ENCODE data around the gene NPNT. TPM values are rescaled to one million over a fixed set of nuclear protein-coding genes. Genes with fewer than 3 reads are reported as not detected.
A peak's percentile ranks its signal among the peaks of the same experiment; 100 is the strongest.

Gene NPNT
- polyA plus RNA-seq, 1 experiment: not detected

- Histone ChIP-seq H3K27me3 (ENCODE audit: control insufficient read depth, insufficient read depth, low read length) (no peaks in the 10 kb centered on the region), H3K4me3 (ENCODE audit: low read depth, low read length) (no peak overlapping the region), H3K36me3 (ENCODE audit: control insufficient read depth, insufficient read depth, low read length) (no peaks in the 10 kb centered on the region)
- TF ChIP-seq, protein P1, sequence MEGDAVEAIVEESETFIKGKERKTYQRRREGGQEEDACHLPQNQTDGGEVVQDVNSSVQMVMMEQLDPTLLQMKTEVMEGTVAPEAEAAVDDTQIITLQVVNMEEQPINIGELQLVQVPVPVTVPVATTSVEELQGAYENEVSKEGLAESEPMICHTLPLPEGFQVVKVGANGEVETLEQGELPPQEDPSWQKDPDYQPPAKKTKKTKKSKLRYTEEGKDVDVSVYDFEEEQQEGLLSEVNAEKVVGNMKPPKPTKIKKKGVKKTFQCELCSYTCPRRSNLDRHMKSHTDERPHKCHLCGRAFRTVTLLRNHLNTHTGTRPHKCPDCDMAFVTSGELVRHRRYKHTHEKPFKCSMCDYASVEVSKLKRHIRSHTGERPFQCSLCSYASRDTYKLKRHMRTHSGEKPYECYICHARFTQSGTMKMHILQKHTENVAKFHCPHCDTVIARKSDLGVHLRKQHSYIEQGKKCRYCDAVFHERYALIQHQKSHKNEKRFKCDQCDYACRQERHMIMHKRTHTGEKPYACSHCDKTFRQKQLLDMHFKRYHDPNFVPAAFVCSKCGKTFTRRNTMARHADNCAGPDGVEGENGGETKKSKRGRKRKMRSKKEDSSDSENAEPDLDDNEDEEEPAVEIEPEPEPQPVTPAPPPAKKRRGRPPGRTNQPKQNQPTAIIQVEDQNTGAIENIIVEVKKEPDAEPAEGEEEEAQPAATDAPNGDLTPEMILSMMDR (IDR thresholded peaks at IDR 0.05; ENCODE audit: insufficient read depth, low read depth, low read length): no peak
- DNase-seq (ENCODE audit: low read depth): no peak
- ChIA-PET CTCF (interaction anchor here (1.2 kb wide), 1 partner anchor 31 kb away, joined by 3 read pairs; no protein-coding TSS in a partner anchor), POLR2A (no interaction called here)
Measured at GRCh38 chr4:105976915-105977314, 81.6 kb downstream of the NPNT start.

DNA sequence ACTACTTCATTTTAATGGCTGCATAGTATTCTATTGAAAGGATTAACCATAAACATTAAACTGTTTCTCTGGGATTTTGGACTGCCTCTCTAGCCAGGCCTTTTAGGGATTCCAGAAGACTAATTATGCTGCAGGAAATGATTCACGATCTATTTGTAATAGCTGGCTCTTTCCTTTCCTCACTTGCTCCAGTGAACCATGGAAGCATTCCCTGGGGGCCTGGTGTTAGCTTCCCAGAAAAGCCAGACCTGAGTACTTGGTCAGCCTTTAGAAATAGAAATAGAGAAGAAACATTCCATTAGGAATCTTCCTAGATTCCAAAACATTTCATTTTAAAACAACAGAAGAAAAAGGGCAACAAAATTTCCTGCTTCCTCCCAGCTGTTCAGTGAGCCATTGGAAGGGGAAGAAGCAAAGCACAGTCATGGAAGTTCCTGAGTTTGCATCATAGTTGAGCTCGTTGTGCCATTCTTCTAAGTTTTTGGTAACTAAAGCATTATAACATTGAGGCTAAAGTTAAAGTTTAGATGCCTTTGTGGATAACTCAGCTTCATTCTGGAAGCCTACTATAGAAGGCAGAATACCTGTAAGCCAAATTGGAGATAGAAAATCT is 83.5 kb downstream of the NPNT start:
- TF ChIP-seq, protein P1 (IDR thresholded peaks at IDR 0.05; ENCODE audit: insufficient read depth, low read depth, low read length): no peak
- ChIA-PET POLR2A (interaction anchor here (0.6 kb wide), 1 partner anchor 207 kb away, joined by 3 read pairs; no protein-coding TSS in a partner anchor), CTCF (interaction anchor here (1.1 to 1.6 kb wide), 2 partner anchors 12 to 264 kb away, joined by 3 to 6 read pairs; no protein-coding TSS in a partner anchor)
- peak; percentile 23 for DNase-seq (ENCODE audit: low read depth)
- Histone ChIP-seq H3K27me3 (ENCODE audit: control insufficient read depth, insufficient read depth, low read length) (no peaks in the 10 kb centered on the region), H3K4me3 (ENCODE audit: low read depth, low read length) (no peak overlapping the region), H3K36me3 (ENCODE audit: control insufficient read depth, insufficient read depth, low read length) (no peaks in the 10 kb centered on the region)

- CTCF ChIA-PET: interaction anchor here (1.1 to 1.6 kb wide), 2 partner anchors 11 to 265 kb away, joined by 3 to 6 read pairs; no protein-coding TSS in a partner anchor
- Histone ChIP-seq H3K27me3 (ENCODE audit: control insufficient read depth, insufficient read depth, low read length) (no peaks in the 10 kb centered on the region), H3K4me3 (ENCODE audit: low read depth, low read length) (no peak overlapping the region), H3K36me3 (ENCODE audit: control insufficient read depth, insufficient read depth, low read length) (no peaks in the 10 kb centered on the region)
- POLR2A ChIA-PET: no interaction called here
- TF ChIP-seq, protein P1 (IDR thresholded peaks at IDR 0.05; ENCODE audit: insufficient read depth, low read depth, low read length): no peak
- DNase-seq (ENCODE audit: low read depth): no peak
Measured at GRCh38 chr4:105979506-105979905, 84.2 kb downstream of the NPNT start.

- ChIA-PET CTCF (no interaction called here), POLR2A (no interaction called here)
- no peak for DNase-seq (ENCODE audit: low read depth)
- H3K4me3 ChIP-seq (ENCODE audit: low read depth, low read length): no peak overlapping the region
- TF ChIP-seq, protein P1 (IDR thresholded peaks at IDR 0.05; ENCODE audit: insufficient read depth, low read depth, low read length): no peak
- H3K36me3 ChIP-seq (ENCODE audit: control insufficient read depth, insufficient read depth, low read length): no peaks in the 10 kb centered on the region
- no peaks in the 10 kb centered on the region for H3K27me3 ChIP-seq (ENCODE audit: control insufficient read depth, insufficient read depth, low read length)
Measured at GRCh38 chr4:105988671-105989070, 93.4 kb downstream of the NPNT start.

- H3K36me3 ChIP-seq (ENCODE audit: control insufficient read depth, insufficient read depth, low read length): no peaks in the 10 kb centered on the region
- POLR2A ChIA-PET: no interaction called here
- no peak overlapping the region for H3K4me3 ChIP-seq (ENCODE audit: low read depth, low read length)
- TF ChIP-seq, protein P1 (IDR thresholded peaks at IDR 0.05; ENCODE audit: insufficient read depth, low read depth, low read length): no peak
- DNase-seq (ENCODE audit: low read depth): no peak
- H3K27me3 ChIP-seq (ENCODE audit: control insufficient read depth, insufficient read depth, low read length): no peaks in the 10 kb centered on the region
- CTCF ChIA-PET: no interaction called here
Measured at GRCh38 chr4:105989485-105990242, 94.4 kb downstream of the NPNT start.
